HCT116 (cell line): ENCODE measurements around the gene CALHM4. TPM values are rescaled to one million over a fixed set of nuclear protein-coding genes. Genes with fewer than 3 reads are reported as not detected.
A peak's percentile ranks its signal among the peaks of the same experiment; 100 is the strongest.

Experiments
- ATAC-seq: fragments of 200-7000 bp; cut with Tn5 transposase; 2 replicates; pipeline ENCODE4 v1.9.1; 2020; ENCODE audit warnings: mild to moderate bottlenecking, moderate library complexity
- BruUV-seq: library from RNA; stranded (reverse); fragments of 400-500 nt; replicated peaks from 2 replicates; lab custom pipeline; 2021; lab: Mats Ljungman, UMichigan
- CTCF ChIA-PET: fragments of 300-600 bp; sonication (Branson Sonifier 250); formaldehyde crosslinking; loops from one replicate; lab custom pipeline; 2021; ENCODE audit warnings: antibody characterized with exemption; lab: Charles Lee
- POLR2A ChIA-PET: fragments of 300-600, 350-600 bp; sonication (Branson Sonifier 250); formaldehyde crosslinking; loops from one replicate; lab custom pipeline; 2021; ENCODE audit warnings: antibody characterized with exemption; lab: Charles Lee
- RAD21 ChIA-PET, 2 experiments: fragments of 300-600 bp; sonication (Branson Sonifier 250); formaldehyde crosslinking; loops; one replicate each; lab custom pipeline; 2023; ENCODE audit warnings: low total read pairs in 2 of 2; ENCODE audit not compliant: uncharacterized antibody in 2 of 2, unreplicated experiment in 2 of 2, low non-redundant PET in 1 of 2; lab: Charles Lee
- DNase-seq: peaks from one replicate; pipeline ENCODE4 v3.0.0-alpha.2; 2010; ENCODE audit warnings: low read depth, low spot score
- H2AFZ ChIP-seq: fragments of 200-600 bp; shearing (Covaris generic), sonication (generic); 2 replicates; pipeline ENCODE4 v1.6.1; 2017; ENCODE audit warnings: low read depth, mixed run types, mixed read lengths, antibody characterized with exemption, low read length; ENCODE audit not compliant: poor library complexity, severe bottlenecking
- H3K27ac ChIP-seq: 2 replicates; pipeline ENCODE4 v1.5.1; 2012; ENCODE audit warnings: low read depth, low read length
- H3K27me3 ChIP-seq: fragments of 200-600 bp; sonication (generic); 2 replicates; pipeline ENCODE4 v1.6.1; 2016; ENCODE audit warnings: mixed run types, low read length, mixed read lengths; ENCODE audit not compliant: insufficient read depth
- H3K36me3 ChIP-seq, 2 experiments: fragments of 200-500 bp in 1 of 2; fragments of 200-600 bp in 1 of 2; sonication (Bioruptor generic) in 1 of 2; sonication (generic) in 1 of 2; 2 replicates each; pipeline versions ENCODE4 v1.5.1 to v1.6.1; 2014 to 2016; ENCODE audit warnings: low read length in 2 of 2, inconsistent platforms in 1 of 2, mixed read lengths in 1 of 2, mixed run types in 1 of 2; ENCODE audit not compliant: insufficient read depth in 2 of 2, control insufficient read depth in 1 of 2
- H3K4me1 ChIP-seq, 2 experiments: fragments of 200-600 bp in 1 of 2; sonication (generic) in 1 of 2; 2 replicates each; pipeline versions ENCODE4 v1.5.1 to v1.6.1; 2012 to 2017; ENCODE audit warnings: low read length in 2 of 2, inconsistent platforms in 1 of 2, mild to moderate bottlenecking in 1 of 2, mixed read lengths in 1 of 2, mixed run types in 1 of 2, moderate library complexity in 1 of 2; ENCODE audit not compliant: insufficient read depth in 2 of 2, control insufficient read depth in 1 of 2
- H3K4me2 ChIP-seq: fragments of 200-600 bp; sonication (generic); 2 replicates; pipeline ENCODE4 v1.6.1; 2017; ENCODE audit warnings: mixed run types, low read length, mixed read lengths
- H3K4me3 ChIP-seq, 2 experiments: fragments of 200-600 bp in 1 of 2; sonication (generic) in 1 of 2; replicated peaks in 1 of 2; 2 replicates each; pipeline ENCODE4 v1.5.1; 2011 to 2016; ENCODE audit warnings: low read length in 2 of 2, control low read depth in 1 of 2, low read depth in 1 of 2, mild to moderate bottlenecking in 1 of 2, mixed read lengths in 1 of 2, mixed run types in 1 of 2
- H3K79me2 ChIP-seq: fragments of 200-600 bp; sonication (generic); 2 replicates; pipeline ENCODE4 v1.6.1; 2017; ENCODE audit warnings: mild to moderate bottlenecking, mixed run types, low read length, moderate library complexity, mixed read lengths; ENCODE audit not compliant: insufficient read depth
- H3K9ac ChIP-seq: fragments of 200-600 bp; sonication (generic); 2 replicates; pipeline ENCODE4 v1.6.1; 2016; ENCODE audit warnings: low read length, mixed read lengths
- H3K9me2 ChIP-seq: fragments of 200-600 bp; sonication (generic), shearing (Covaris generic); 2 replicates; pipeline ENCODE4 v1.6.1; 2017; ENCODE audit warnings: mixed run types, mild to moderate bottlenecking, moderate library complexity; ENCODE audit not compliant: insufficient read depth
- H3K9me3 ChIP-seq, 2 experiments: fragments of 200-500 bp in 1 of 2; fragments of 200-600 bp in 1 of 2; sonication (Bioruptor generic) in 1 of 2; sonication (generic) in 1 of 2; 2 replicates each; pipeline ENCODE4 v1.6.1; 2014 to 2017; ENCODE audit warnings: low read length in 2 of 2, mixed read lengths in 2 of 2, inconsistent platforms in 1 of 2, low read depth in 1 of 2, mild to moderate bottlenecking in 1 of 2, mixed run types in 1 of 2, moderate library complexity in 1 of 2; ENCODE audit not compliant: control insufficient read depth in 1 of 2, insufficient read depth in 1 of 2
- H4K20me1 ChIP-seq: fragments of 200-600 bp; sonication (generic), shearing (Covaris generic); 2 replicates; pipeline ENCODE4 v1.6.1; 2017; ENCODE audit warnings: mixed run types, mild to moderate bottlenecking, moderate library complexity; ENCODE audit not compliant: insufficient read depth
- CBX3 ChIP-seq: IDR thresholded peaks from 2 replicates; pipeline ENCODE4 v1.6.1; 2012; ENCODE audit warnings: low read depth
- TCF7L2 ChIP-seq: IDR thresholded peaks from 2 replicates; pipeline ENCODE4 v1.7.0; 2011; ENCODE audit warnings: borderline replicate concordance, inconsistent platforms; ENCODE audit not compliant: insufficient read depth, insufficient read length; ENCODE audit errors: extremely low read depth
- ZNF274 ChIP-seq: fragments of 200-500 bp; sonication (Bioruptor generic); IDR thresholded peaks from 2 replicates; pipeline ENCODE4 v1.6.1; 2014; ENCODE audit warnings: mild to moderate bottlenecking, low read depth, low read length, inconsistent platforms
- intact Hi-C: fragments of 100-400 bp; cut with micrococcal nuclease; formaldehyde crosslinking; loops from 2 replicates; pipeline ENCODE4 v1.10.0; 2022
- total RNA-seq: library from RNA; stranded (reverse); gene quantifications from one replicate; pipeline ENCODE4 v1.2.1, GENCODE V29; 2021; ENCODE audit not compliant: unreplicated experiment
- TF ChIP-seq, protein P1 (sequence below): IDR thresholded peaks from 2 replicates; pipeline ENCODE4 v1.6.1; 2012

Gene CALHM4
- total RNA-seq, 1 experiment from 2014 or later, result not detected

DNA sequence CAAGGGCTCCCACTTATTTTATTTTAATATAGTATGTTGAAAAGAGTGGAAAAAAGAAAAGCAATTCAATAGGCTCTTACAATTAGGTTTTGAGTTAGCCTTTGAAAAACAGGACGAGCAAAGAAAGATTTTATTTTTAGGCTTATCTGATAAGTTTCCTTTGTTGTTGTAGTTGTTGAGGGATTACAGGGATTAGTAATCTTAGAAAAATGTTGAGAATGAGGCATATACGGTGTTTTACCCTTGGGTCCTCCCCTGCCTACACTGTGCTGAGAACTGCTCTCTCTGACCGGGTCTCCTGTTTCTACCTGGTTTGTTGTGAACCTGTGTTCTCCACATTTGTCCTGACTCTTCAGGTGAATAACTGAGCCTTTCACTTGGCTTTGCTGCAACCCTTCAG is 24.8 kb upstream of the CALHM4 start:
- TF ChIP-seq ZNF274, result no peak
- Histone ChIP-seq H3K79me2 (no peaks in the 10 kb centered on the region), H3K4me3 (peak overlapping the region in 1 of 2 experiments; percentile 11; a peak in 1 of 4 replicates), H3K27ac (no peak overlapping the region), H3K4me1 (peaks cover 3 to 17% of the 10 kb centered on the region in 2 experiments; a peak in 3 of 4 replicates), H3K4me2 (peak overlapping the region; percentile 57), H3K36me3 (no peaks in the 10 kb centered on the region), H2AFZ (peak overlapping the region; percentile 90), H3K9ac (no peak overlapping the region), H3K9me3 (no peaks in the 10 kb centered on the region), H3K9me2 (no peaks in the 10 kb centered on the region), H4K20me1 (no peaks in the 10 kb centered on the region), H3K27me3 (no peaks in the 10 kb centered on the region)
- DNase-seq (no peak), ATAC-seq (peak; percentile 79)
- BruUV-seq, result no TSS peak
- intact Hi-C loops, result no loop called here
- CTCF ChIA-PET, result interaction anchor here (1.4 kb wide), 1 partner anchor 260 kb away, joined by 3 read pairs; no protein-coding TSS in a partner anchor
- RAD21 ChIA-PET, result no interaction called here
- POLR2A ChIA-PET, result no interaction called here

- no peak overlapping the region for H3K9ac ChIP-seq
- ATAC-seq, result peak; percentile 32
- no peaks in the 10 kb centered on the region for H3K27me3 ChIP-seq
- TF ChIP-seq, protein P1, sequence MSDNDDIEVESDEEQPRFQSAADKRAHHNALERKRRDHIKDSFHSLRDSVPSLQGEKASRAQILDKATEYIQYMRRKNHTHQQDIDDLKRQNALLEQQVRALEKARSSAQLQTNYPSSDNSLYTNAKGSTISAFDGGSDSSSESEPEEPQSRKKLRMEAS, result no peak
- TF ChIP-seq CBX3 (no peak), TCF7L2 (no peak)
- TF ChIP-seq, all 23 proteins: peak for 0
- BruUV-seq, result no TSS peak
- Histone ChIP-seq H3K4me2 (peak overlapping the region; percentile 57), H3K9me2 (no peaks in the 10 kb centered on the region), H3K27ac (no peak overlapping the region), H3K4me3 (no peak overlapping the region), H3K79me2 (no peaks in the 10 kb centered on the region), H3K9me3 (no peaks in the 10 kb centered on the region), H4K20me1 (no peaks in the 10 kb centered on the region), H3K36me3 (no peaks in the 10 kb centered on the region), H3K4me1 (peaks cover 3 to 17% of the 10 kb centered on the region in 2 experiments; a peak in 3 of 4 replicates), H2AFZ (peak overlapping the region; percentile 90)
- CTCF ChIA-PET, result interaction anchor here (1.1 to 1.4 kb wide), 2 partner anchors 242 to 261 kb away, joined by 3 to 6 read pairs; no protein-coding TSS in a partner anchor
- RAD21 ChIA-PET, result no interaction called here
- POLR2A ChIA-PET, result no interaction called here
- no peak for DNase-seq
- intact Hi-C loops, result loop anchor here (5.0 kb wide), 1 partner anchor 262 kb away; no protein-coding TSS in a partner anchor
Observed at GRCh38 chr6:116529466-116530290, 23.9 kb upstream of the CALHM4 start.
